SK-N-SH (cell line): ENCODE data around the gene MGAT5. TPM values are rescaled to one million over a fixed set of nuclear protein-coding genes. Genes with fewer than 3 reads are reported as not detected.
A peak's percentile ranks its signal among the peaks of the same experiment; 100 is the strongest.

Experiments
- CTCF ChIA-PET: fragments of 300-600, 350-600 bp; formaldehyde crosslinking; extraction: SDS; loops from one replicate; lab custom pipeline; 2021; lab: Yijun Ruan, JAX
- POLR2A ChIA-PET: fragments of 350-600 bp; sonication (Branson Sonifier 250); formaldehyde crosslinking; extraction: SDS; loops from one replicate; lab custom pipeline; 2020; ENCODE audit warnings: antibody characterized with exemption, inconsistent platforms; lab: Yijun Ruan, JAX
- DNase-seq: peaks from one replicate; pipeline ENCODE4 v3.0.0; 2012
- H2AFZ ChIP-seq: fragments of 200-600 bp; sonication (generic); 2 replicates; pipeline ENCODE4 v1.8.1; 2016; ENCODE audit warnings: antibody characterized with exemption, mild to moderate bottlenecking, low read depth
- H3F3A ChIP-seq: fragments of 200-600 bp; sonication (generic); replicated peaks from 2 replicates; pipeline ENCODE3; 2016; ENCODE audit warnings: antibody characterized with exemption, mild to moderate bottlenecking; ENCODE audit not compliant: insufficient read depth
- H3K27ac ChIP-seq, 2 experiments: fragments of 200-500 bp in 1 of 2; fragments of 200-600 bp in 1 of 2; sonication (Bioruptor generic) in 1 of 2; sonication (generic), shearing (Covaris generic) in 1 of 2; 2 replicates each; pipeline versions ENCODE4 v1.5.1 to v1.6.1; 2014 to 2016; ENCODE audit warnings: low read depth in 2 of 2, inconsistent platforms in 1 of 2, low read length in 1 of 2, mild to moderate bottlenecking in 1 of 2, mixed read lengths in 1 of 2
- H3K27me3 ChIP-seq: fragments of 200-600 bp; sonication (generic), shearing (Covaris generic); 2 replicates; pipeline ENCODE4 v1.6.1; 2016; ENCODE audit warnings: mixed run types; ENCODE audit not compliant: insufficient read depth
- H3K36me3 ChIP-seq, 2 experiments: fragments of 200-500 bp in 1 of 2; fragments of 200-600 bp in 1 of 2; sonication (Bioruptor generic) in 1 of 2; sonication (generic) in 1 of 2; replicated peaks in 1 of 2; 2 replicates each; pipeline versions ENCODE3 to v1.5.1; 2014 to 2016; ENCODE audit warnings: low read length in 1 of 2, mild to moderate bottlenecking in 1 of 2; ENCODE audit not compliant: insufficient read depth in 2 of 2, control insufficient read depth in 1 of 2
- H3K4me1 ChIP-seq, 2 experiments: fragments of 200-500 bp in 1 of 2; fragments of 200-600 bp in 1 of 2; sonication (Bioruptor generic) in 1 of 2; sonication (generic), shearing (Covaris generic) in 1 of 2; 2 replicates each; pipeline versions ENCODE4 v1.5.1 to v1.6.1; 2014 to 2016; ENCODE audit warnings: low read depth in 1 of 2, low read length in 1 of 2, mixed run types in 1 of 2; ENCODE audit not compliant: insufficient read depth in 2 of 2, control insufficient read depth in 1 of 2
- H3K4me2 ChIP-seq: fragments of 200-600 bp; sonication (generic), shearing (Covaris generic); 2 replicates; pipeline ENCODE4 v1.6.1; 2017; ENCODE audit warnings: mixed run types
- H3K4me3 ChIP-seq, 2 experiments: fragments of 200-500 bp in 1 of 2; fragments of 200-600 bp in 1 of 2; sonication (Bioruptor generic) in 1 of 2; sonication (generic), shearing (Covaris generic) in 1 of 2; 2 replicates each; pipeline versions ENCODE4 v1.5.1 to v1.8.1; 2014 to 2016; ENCODE audit warnings: low read depth in 2 of 2, inconsistent platforms in 1 of 2, low read length in 1 of 2, mild to moderate bottlenecking in 1 of 2, mixed read lengths in 1 of 2, moderate library complexity in 1 of 2
- H3K79me2 ChIP-seq: fragments of 200-600 bp; sonication (generic); 2 replicates; pipeline ENCODE4 v1.8.1; 2017; ENCODE audit warnings: mild to moderate bottlenecking; ENCODE audit not compliant: insufficient read depth
- H3K9ac ChIP-seq: fragments of 200-600 bp; sonication (generic); 2 replicates; pipeline ENCODE4 v1.6.1; 2017; ENCODE audit warnings: mixed run types
- H3K9me2 ChIP-seq: fragments of 200-600 bp; sonication (generic); 2 replicates; pipeline ENCODE4 v1.6.1; 2017; ENCODE audit warnings: mixed run types
- H3K9me3 ChIP-seq: fragments of 200-600 bp; sonication (generic); 2 replicates; pipeline ENCODE4 v1.6.1; 2017; ENCODE audit warnings: mixed run types, mild to moderate bottlenecking, moderate library complexity
- H4K20me1 ChIP-seq: fragments of 200-600 bp; sonication (generic); 2 replicates; pipeline ENCODE4 v1.6.1; 2017; ENCODE audit warnings: mild to moderate bottlenecking, mixed run types; ENCODE audit not compliant: insufficient read depth
- CHD2 ChIP-seq: fragments of 150-350 bp; IDR thresholded peaks from 2 replicates; pipeline ENCODE4 v1.6.1; 2018; ENCODE audit warnings: low read length; ENCODE audit not compliant: partially characterized antibody
- CTCF ChIP-seq: fragments of 200-600 bp; sonication (generic); IDR thresholded peaks from 2 replicates; pipeline ENCODE4 v1.6.1; 2017; ENCODE audit warnings: antibody characterized with exemption, mild to moderate bottlenecking, moderate library complexity
- EP300 ChIP-seq, 2 experiments: IDR thresholded peaks; 2 replicates each; pipeline versions ENCODE4 v1.4.0 to v1.6.1; 2012; ENCODE audit warnings: borderline replicate concordance in 1 of 2, low read depth in 1 of 2, low read length in 1 of 2
- FOXM1 ChIP-seq: IDR thresholded peaks from 2 replicates; pipeline ENCODE4 v1.4.0; 2012; ENCODE audit warnings: low read depth, mild to moderate bottlenecking
- GATA2 ChIP-seq: sonication (generic); formaldehyde crosslinking; IDR thresholded peaks from 2 replicates; pipeline ENCODE4 v1.5.0; 2020; ENCODE audit warnings: mild to moderate bottlenecking, missing genetic modification reagents
- JUND ChIP-seq: IDR thresholded peaks from 2 replicates; pipeline ENCODE4 v1.4.0; 2012
- MEF2A ChIP-seq: IDR thresholded peaks from 2 replicates; pipeline ENCODE4 v1.4.0; 2012; ENCODE audit warnings: low read depth, borderline replicate concordance
- NRF1 ChIP-seq: IDR thresholded peaks from 2 replicates; pipeline ENCODE4 v1.6.1; 2012; ENCODE audit warnings: low read depth, mild to moderate bottlenecking, low read length
- PBX3 ChIP-seq: IDR thresholded peaks from 2 replicates; pipeline ENCODE4; 2012
- RAD21 ChIP-seq: IDR thresholded peaks from 2 replicates; pipeline ENCODE4 v1.6.1; 2012; ENCODE audit warnings: mild to moderate bottlenecking, low read length
- RCOR1 ChIP-seq: fragments of 150-350 bp; IDR thresholded peaks from 2 replicates; pipeline ENCODE4 v1.6.1; 2017; ENCODE audit warnings: antibody characterized with exemption, low read length
- RXRA ChIP-seq: IDR thresholded peaks from 2 replicates; pipeline ENCODE4 v1.4.0; 2012; ENCODE audit warnings: low read depth, mild to moderate bottlenecking, borderline replicate concordance
- SIN3A ChIP-seq: IDR thresholded peaks from 2 replicates; pipeline ENCODE4 v1.6.1; 2012; ENCODE audit warnings: low read depth, mild to moderate bottlenecking, low read length, moderate library complexity, borderline replicate concordance
- TCF12 ChIP-seq: IDR thresholded peaks from 2 replicates; pipeline ENCODE4 v1.4.0; 2012
- TEAD4 ChIP-seq: IDR thresholded peaks from 2 replicates; pipeline ENCODE4 v1.4.0; 2012; ENCODE audit warnings: mild to moderate bottlenecking, borderline replicate concordance; ENCODE audit not compliant: insufficient read depth
- USF2 ChIP-seq: fragments of 150-350 bp; IDR thresholded peaks from 2 replicates; pipeline ENCODE4 v1.6.1; 2017; ENCODE audit warnings: antibody characterized with exemption, low read length, low read depth, borderline replicate concordance
- ZBTB33 ChIP-seq: IDR thresholded peaks from 2 replicates; pipeline ENCODE4 v1.4.0; 2012; ENCODE audit warnings: low read depth, borderline replicate concordance
- WGBS: methylation state at CpG from one replicate; pipeline ENCODE4 v1.1.6; 2017; ENCODE audit warnings: low lambda C conversion rate; 5-methylcytosine and 5-hydroxymethylcytosine counted together
- polyA plus RNA-seq, 3 experiments: library from polyadenylated mRNA; depleted of rRNA; stranded (reverse); fragments of >200 nt; gene quantifications; 2 replicates each; pipeline ENCODE4 v1.2.3, GENCODE V29; 2012

Gene MGAT5
- polyA plus RNA-seq, 1 of the 3 experiments (the other 2 are of a cell fraction), result 18.2 TPM

GRCh38 chr2:134233728-134234136 is 20.1 kb upstream of the MGAT5 start:
- Histone ChIP-seq H3K36me3 (no peaks in the 10 kb centered on the region), H3K79me2 (0 out of 2 replicates have a peak, but pooled peaks cover 4% of the 10 kb centered on the region), H2AFZ (no peak overlapping the region), H3K9me3 (no peaks in the 10 kb centered on the region), H3K27ac (peak overlapping the region; percentile 14 to 87; a peak in 3 of 4 replicates), H3F3A (no peaks in the 10 kb centered on the region), H3K9ac (no peak overlapping the region), H3K4me2 (no peak overlapping the region), H4K20me1 (no peaks in the 10 kb centered on the region), H3K4me1 (peaks cover 18 to 24% of the 10 kb centered on the region in 2 experiments; a peak in 3 of 4 replicates), H3K9me2 (no peaks in the 10 kb centered on the region), H3K4me3 (no peak overlapping the region), H3K27me3 (no peaks in the 10 kb centered on the region)
- WGBS, result 47% methylated on average over 2 of the region's 2 CpGs
- POLR2A ChIA-PET, result no interaction called here
- TF ChIP-seq EP300 (IDR thresholded peaks at IDR 0.05; ENCODE audit: borderline replicate concordance in 1 of 2, low read depth in 1 of 2, low read length in 1 of 2) (peak in 1 of 2 experiments; percentile 92; a peak in 2 of 4 replicates), GATA2 (CRISPR knock-in tag) (peak; percentile 96), CTCF (no peak), TCF12 (0 out of 2 replicates have a peak, but pooled peaks have one; percentile 16), FOXM1 (no peak), RXRA (no peak), CHD2 (peak; percentile 73), NRF1 (no peak), TEAD4 (no peak), USF2 (no peak), PBX3 (no peak), RCOR1 (peak; percentile 88)
- CTCF ChIA-PET, result interaction anchor here (1.2 to 3.2 kb wide), 3 partner anchors 18 to 217 kb away, joined by 3 to 10 read pairs (median 3); no protein-coding TSS in a partner anchor
- DNase-seq, result peak; percentile 52

GRCh38 chr2:134234535-134234934 is 19.3 kb upstream of the MGAT5 start:
- Histone ChIP-seq H3K9ac (no peak overlapping the region), H3K4me3 (no peak overlapping the region), H3K4me1 (peaks cover 18 to 24% of the 10 kb centered on the region in 2 experiments; a peak in 3 of 4 replicates), H3K4me2 (no peak overlapping the region), H3K27me3 (no peaks in the 10 kb centered on the region), H3K9me3 (no peaks in the 10 kb centered on the region), H4K20me1 (no peaks in the 10 kb centered on the region), H3K79me2 (0 out of 2 replicates have a peak, but pooled peaks cover 4% of the 10 kb centered on the region), H3K36me3 (no peaks in the 10 kb centered on the region), H3F3A (no peaks in the 10 kb centered on the region), H3K27ac (peak overlapping the region in 1 of 2 experiments; percentile 87; a peak in 1 of 4 replicates), H3K9me2 (no peaks in the 10 kb centered on the region), H2AFZ (no peak overlapping the region)
- POLR2A ChIA-PET, result no interaction called here
- TF ChIP-seq MEF2A (no peak), NRF1 (no peak), RXRA (no peak), RAD21 (no peak), SIN3A (no peak), PBX3 (no peak), JUND (no peak), ZBTB33 (no peak), USF2 (no peak)
- CTCF ChIA-PET, result interaction anchor here (1.0 to 2.2 kb wide), 6 partner anchors 10 to 226 kb away, joined by 3 to 19 read pairs (median 3); no protein-coding TSS in a partner anchor
- no peak for DNase-seq
- WGBS, result 100% methylated on average over 1 of the region's 1 CpG
